HepG2 (cell line): Measurements from ENCODE around the gene SYNGAP1. TPM values are rescaled to one million over a fixed set of nuclear protein-coding genes. Genes with fewer than 3 reads are reported as not detected.

Source experiments
- CCDC6 ChIP-seq: sonication (generic); formaldehyde crosslinking; IDR thresholded peaks from 2 replicates; pipeline ENCODE4 v1.8.1; 2022; ENCODE audit warnings: mild to moderate bottlenecking, missing genetic modification reagents, moderate library complexity
- ERF ChIP-seq: IDR thresholded peaks from 2 replicates; pipeline ENCODE4 v1.6.1; 2018; ENCODE audit warnings: missing biosample characterization, missing genetic modification reagents
- PHF20 ChIP-seq: sonication (generic); formaldehyde crosslinking; IDR thresholded peaks from 2 replicates; pipeline ENCODE4 v1.5.0; 2020; ENCODE audit warnings: mild to moderate bottlenecking, missing genetic modification reagents
- PRDM15 ChIP-seq: sonication (generic); formaldehyde crosslinking; IDR thresholded peaks from 2 replicates; pipeline ENCODE4 v1.4.0; 2020; ENCODE audit warnings: missing genetic modification reagents
- USF2 ChIP-seq, 2 experiments: sonication (generic) in 1 of 2; formaldehyde crosslinking in 1 of 2; IDR thresholded peaks; 2 replicates each; pipeline versions ENCODE4 v1.5.1 to v1.6.1; 2011 to 2020; ENCODE audit warnings: borderline replicate concordance in 1 of 2, low read depth in 1 of 2, low read length in 1 of 2, mild to moderate bottlenecking in 1 of 2, missing genetic modification reagents in 1 of 2, moderate library complexity in 1 of 2
- ZNF644 ChIP-seq: IDR thresholded peaks from 2 replicates; pipeline ENCODE4 v1.6.1; 2016; ENCODE audit warnings: low read depth
- ZNF646 ChIP-seq: sonication (generic); formaldehyde crosslinking; IDR thresholded peaks from 2 replicates; pipeline ENCODE4 v1.9.0; 2021; ENCODE audit warnings: mild to moderate bottlenecking, missing genetic modification reagents
- ZNF772 ChIP-seq: sonication (generic); formaldehyde crosslinking; IDR thresholded peaks from 2 replicates; pipeline ENCODE4 v1.5.0; 2020; ENCODE audit warnings: mild to moderate bottlenecking, missing genetic modification reagents
- polyA plus RNA-seq, 8 experiments: library from polyadenylated mRNA; depleted of rRNA in 3 of 8; stranded (reverse) in 7 of 8; unstranded in 1 of 8; fragments of >200 nt; fragmentation: Illumina TruSeq in 4 of 8; extraction: Trizol in 4 of 8; gene quantifications; 2 replicates each; pipeline versions ENCODE4 v1.2.1 to v1.2.3, GENCODE V29; 2011 to 2016; ENCODE audit warnings: low read depth in 4 of 8, missing spikeins in 1 of 8, mixed read lengths in 1 of 8; ENCODE audit not compliant: insufficient read depth in 1 of 8
- total RNA-seq, 5 experiments: library from RNA; depleted of rRNA; stranded (reverse); fragments of >200 nt; fragmentation: Illumina TruSeq; extraction: Trizol; gene quantifications; 2 replicates each; pipeline ENCODE4 v1.2.3, GENCODE V29; 2016; ENCODE audit warnings: low read depth in 1 of 5

SYNGAP1 gene
- total and polyA plus RNA-seq, 2 of the 13 experiments (the other 11 are each of a cell fraction or from before 2014, with no cell fraction given), result 0.75 to 1.1 TPM

GRCh38 chr6:33454009-33454946, 34.4 kb downstream of the SYNGAP1 start, which contains the start of gene ZBTB9 (continued):
- no peak for TF ChIP-seq USF2 (IDR thresholded peaks at IDR 0.05; ENCODE audit: low read depth, low read length)
- no peak; the same call in 1 of the 2 replicates for TF ChIP-seq USF2 (CRISPR knock-in tag; IDR thresholded peaks at IDR 0.05; ENCODE audit: borderline replicate concordance)
- peak; percentile 88; the same call in 1 of the 2 replicates for TF ChIP-seq ZNF772 (CRISPR knock-in tag)
- 0 out of 2 replicates have a peak, but pooled peaks have one; percentile 90 for TF ChIP-seq CCDC6
- TF ChIP-seq ZNF644 (CRISPR knock-in tag), result no peak
- peak; percentile 90 for TF ChIP-seq ERF (CRISPR knock-in tag)
- 0 out of 2 replicates have a peak, but pooled peaks have one; percentile 53 for TF ChIP-seq PRDM15 (CRISPR knock-in tag)
- TF ChIP-seq PHF20, result peak; percentile 96
- no peak for TF ChIP-seq ZNF646 (CRISPR knock-in tag)
